NCI-H2227 (cell line): ENCODE measurements around the gene LRFN4.

ENCODE experiments used
- DNase-seq: peaks from one replicate; lab custom pipeline; 2025; ENCODE audit not compliant: unreplicated experiment; lab: John Stamatoyannopoulos, UW

Gene LRFN4

GRCh38 chr11:66845143-66845875 is 11.6 kb upstream of the LRFN4 start:
- DNase-seq: no peak

GRCh38 chr11:66845876-66846212 is 11.0 kb upstream of the LRFN4 start:
- no peak for DNase-seq

GRCh38 chr11:66846671-66847091 is 10.2 kb upstream of the LRFN4 start:
- no peak for DNase-seq

GRCh38 chr11:66847461-66848232 is 9.2 kb upstream of the LRFN4 start:
- no peak for DNase-seq

- no peak for DNase-seq
These were observed 8.0 kb upstream of the LRFN4 start for GRCh38 chr11:66848671-66849500.

- no peak for DNase-seq
These were observed 7.2 kb upstream of the LRFN4 start for GRCh38 chr11:66849501-66850234.

- no peak for DNase-seq
These were observed 6.7 kb upstream of the LRFN4 start for GRCh38 chr11:66850235-66850587.

- no peak for DNase-seq
These were observed 6.2 kb upstream of the LRFN4 start for GRCh38 chr11:66850588-66851238.

- DNase-seq: no peak
These were observed 5.6 kb upstream of the LRFN4 start for GRCh38 chr11:66851239-66851596.

GRCh38 chr11:66851698-66852465 is 5.0 kb upstream of the LRFN4 start:
- DNase-seq: no peak

GRCh38 chr11:66852466-66853241 is 4.2 kb upstream of the LRFN4 start:
- no peak for DNase-seq

- DNase-seq: no peak
These were observed 3.3 kb upstream of the LRFN4 start for GRCh38 chr11:66853242-66854229.

- DNase-seq: no peak
These were observed 2.6 kb upstream of the LRFN4 start for GRCh38 chr11:66854231-66854661.

GRCh38 chr11:66854729-66855211 is 2.1 kb upstream of the LRFN4 start:
- DNase-seq: no peak

GRCh38 chr11:66855574-66856495 is 1.0 kb upstream of the LRFN4 start:
- DNase-seq: peak; percentile 97

GRCh38 chr11:66857234-66857926 is 516 bp downstream of the LRFN4 start:
- DNase-seq: no peak
